PC-3 (cell line): Measurements from ENCODE around the gene HOXB2. TPM values are rescaled to one million over a fixed set of nuclear protein-coding genes. Genes with fewer than 3 reads are reported as not detected.

ENCODE experiments used
- ATAC-seq: fragments of 200-7000 bp; cut with Tn5 transposase; 2 replicates; pipeline ENCODE4 v1.9.1; 2020; ENCODE audit warnings: mild to moderate bottlenecking, moderate library complexity
- BruUV-seq: library from RNA; stranded (reverse); fragments of 400-500 nt; replicated peaks from 2 replicates; lab custom pipeline; 2021; lab: Mats Ljungman, UMichigan
- CTCF ChIA-PET: fragments of 300-600 bp; sonication (Branson Sonifier 250); formaldehyde crosslinking; loops from one replicate; lab custom pipeline; 2022; ENCODE audit warnings: antibody characterized with exemption; lab: Charles Lee
- POLR2A ChIA-PET: fragments of 300-600 bp; sonication (Branson Sonifier 250); formaldehyde crosslinking; loops from one replicate; lab custom pipeline; 2022; ENCODE audit warnings: antibody characterized with exemption; ENCODE audit not compliant: unreplicated experiment; lab: Charles Lee
- DNase-seq: peaks from one replicate; pipeline ENCODE4 v3.0.0-alpha.2; 2015
- H2AFZ ChIP-seq: fragments of 300-600 bp; sonication (generic); 2 replicates; pipeline ENCODE4 v1.6.0; 2016; ENCODE audit warnings: antibody characterized with exemption, low read length
- H3F3A ChIP-seq: fragments of 300-600 bp; sonication (generic); one replicate; pipeline ENCODE4 v1.6.0; 2017; ENCODE audit warnings: antibody characterized with exemption, low read length, control low read depth, mild to moderate bottlenecking; ENCODE audit not compliant: unreplicated experiment
- H3K27ac ChIP-seq: fragments of 300-600 bp; sonication (generic); 2 replicates; pipeline ENCODE4 v1.5.1; 2016; ENCODE audit warnings: mild to moderate bottlenecking, low read length
- H3K27me3 ChIP-seq: fragments of 300-600 bp; sonication (generic); 2 replicates; pipeline ENCODE4 v1.6.1; 2016; ENCODE audit warnings: low read length, mixed read lengths
- H3K36me3 ChIP-seq: fragments of 300-600 bp; sonication (generic); 2 replicates; pipeline ENCODE4 v1.6.1; 2016; ENCODE audit warnings: low read depth, mixed run types, low read length, mixed read lengths
- H3K4me1 ChIP-seq: fragments of 300-600 bp; sonication (generic); 2 replicates; pipeline ENCODE4 v1.5.1; 2016; ENCODE audit warnings: low read length; ENCODE audit not compliant: insufficient read depth
- H3K4me2 ChIP-seq: fragments of 300-600 bp; sonication (generic); 2 replicates; pipeline ENCODE4 v1.6.0; 2016; ENCODE audit warnings: low read length
- H3K4me3 ChIP-seq: fragments of 300-600 bp; sonication (generic); 2 replicates; pipeline ENCODE4 v1.5.1; 2016; ENCODE audit warnings: mild to moderate bottlenecking, low read length, mixed read lengths
- H3K79me2 ChIP-seq: fragments of 300-600 bp; sonication (generic); 2 replicates; pipeline ENCODE4 v1.6.1; 2017; ENCODE audit warnings: low read length, mixed read lengths
- H3K9ac ChIP-seq: fragments of 300-600 bp; sonication (generic); 2 replicates; pipeline ENCODE4 v1.6.0; 2016; ENCODE audit warnings: mild to moderate bottlenecking, low read length
- H3K9me2 ChIP-seq: fragments of 300-600 bp; sonication (generic); replicated peaks from 2 replicates; pipeline ENCODE4 v1.6.1; 2016; ENCODE audit warnings: mixed run types, low read length, mixed read lengths
- H3K9me3 ChIP-seq: fragments of 300-600 bp; sonication (generic); 2 replicates; pipeline ENCODE4 v1.6.1; 2016; ENCODE audit warnings: low read length, mixed read lengths
- H4K20me1 ChIP-seq: fragments of 300-600 bp; sonication (generic); 2 replicates; pipeline ENCODE4 v1.6.1; 2016; ENCODE audit warnings: low read length, mixed read lengths
- CTCF ChIP-seq: fragments of 300-600 bp; sonication (generic); conservative IDR thresholded peaks from 2 replicates; pipeline ENCODE4 v1.5.1; 2017; ENCODE audit warnings: antibody characterized with exemption, low read depth, mild to moderate bottlenecking, low read length
- EZH2 ChIP-seq: fragments of 300-600 bp; sonication (generic); IDR thresholded peaks from one replicate; pipeline ENCODE4 v1.6.1; 2017; ENCODE audit warnings: antibody characterized with exemption, mild to moderate bottlenecking, low read length; ENCODE audit not compliant: unreplicated experiment
- EZH2phosphoT487 ChIP-seq: fragments of 300-600 bp; sonication (generic); IDR thresholded peaks from 2 replicates; pipeline ENCODE4 v1.6.1; 2018; ENCODE audit warnings: mild to moderate bottlenecking, antibody characterized with exemption, low read length, borderline replicate concordance
- intact Hi-C: fragments of 100-400 bp; cut with micrococcal nuclease; formaldehyde crosslinking; loops from 2 replicates; pipeline ENCODE4 v1.9.0; 2023
- total RNA-seq: library from RNA; depleted of rRNA; stranded (reverse); fragments of >200 nt; gene quantifications from 2 replicates; pipeline ENCODE4 v1.2.3, GENCODE V29; 2014

HOXB2 gene
- total RNA-seq, 1 experiment from 2014 or later: 1.1 TPM

DNA sequence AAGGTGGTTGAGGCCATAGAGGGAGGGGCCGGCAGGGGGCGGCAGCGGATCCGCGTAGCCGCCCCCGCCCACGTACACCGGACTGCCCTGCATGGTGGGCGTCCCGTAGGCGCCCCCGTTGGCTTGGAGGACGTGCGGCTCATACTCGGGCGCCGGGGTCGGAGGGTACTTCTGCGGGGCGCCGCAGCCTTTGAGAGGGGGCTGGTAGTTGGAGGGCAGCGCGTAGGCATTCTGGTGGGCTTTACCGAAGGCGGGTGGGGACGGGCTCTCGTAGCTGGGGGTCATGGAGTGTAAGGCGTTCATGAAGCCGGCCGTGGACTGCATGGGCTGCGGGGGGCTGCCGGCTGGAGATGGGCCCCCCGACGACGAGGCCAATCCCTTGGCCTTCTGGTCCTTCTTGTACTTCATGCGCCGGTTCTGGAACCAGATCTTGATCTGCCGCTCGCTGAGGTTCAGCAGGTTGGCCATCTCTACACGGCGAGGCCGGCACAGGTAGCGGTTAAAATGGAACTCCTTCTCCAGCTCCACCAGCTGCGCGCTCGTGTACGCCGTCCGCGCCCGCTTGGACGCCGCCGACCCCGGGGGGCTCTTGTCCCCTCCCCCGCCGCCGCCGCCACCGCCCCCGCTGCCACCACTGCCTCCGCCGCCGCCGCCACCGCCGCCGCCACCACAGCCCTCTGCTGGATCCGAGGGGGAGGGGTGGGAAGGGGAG lies 5.7 kb upstream of the HOXB2 start:
- Histone ChIP-seq H2AFZ (no peak overlapping the region), H3K79me2 (no peaks in the 10 kb centered on the region; the same call in 1 of the 2 replicates), H3K9me2 (no peaks in the 10 kb centered on the region), H4K20me1 (no peaks in the 10 kb centered on the region), H3K4me1 (peaks cover 6% of the 10 kb centered on the region; the same call in 1 of the 2 replicates), H3K4me3 (no peak overlapping the region), H3K9me3 (no peaks in the 10 kb centered on the region), H3K27ac (no peak overlapping the region), H3K9ac (no peak overlapping the region), H3K4me2 (no peak overlapping the region), H3K36me3 (no peaks in the 10 kb centered on the region), H3F3A (no peaks in the 10 kb centered on the region), H3K27me3 (no peaks in the 10 kb centered on the region)
- ATAC-seq (no peak), DNase-seq (no peak)
- CTCF ChIA-PET: no interaction called here
- intact Hi-C loops: no loop called here
- POLR2A ChIA-PET: no interaction called here
- BruUV-seq: no TSS peak
- TF ChIP-seq EZH2 (no peak), EZH2phosphoT487 (no peak), CTCF (no peak)

DNA sequence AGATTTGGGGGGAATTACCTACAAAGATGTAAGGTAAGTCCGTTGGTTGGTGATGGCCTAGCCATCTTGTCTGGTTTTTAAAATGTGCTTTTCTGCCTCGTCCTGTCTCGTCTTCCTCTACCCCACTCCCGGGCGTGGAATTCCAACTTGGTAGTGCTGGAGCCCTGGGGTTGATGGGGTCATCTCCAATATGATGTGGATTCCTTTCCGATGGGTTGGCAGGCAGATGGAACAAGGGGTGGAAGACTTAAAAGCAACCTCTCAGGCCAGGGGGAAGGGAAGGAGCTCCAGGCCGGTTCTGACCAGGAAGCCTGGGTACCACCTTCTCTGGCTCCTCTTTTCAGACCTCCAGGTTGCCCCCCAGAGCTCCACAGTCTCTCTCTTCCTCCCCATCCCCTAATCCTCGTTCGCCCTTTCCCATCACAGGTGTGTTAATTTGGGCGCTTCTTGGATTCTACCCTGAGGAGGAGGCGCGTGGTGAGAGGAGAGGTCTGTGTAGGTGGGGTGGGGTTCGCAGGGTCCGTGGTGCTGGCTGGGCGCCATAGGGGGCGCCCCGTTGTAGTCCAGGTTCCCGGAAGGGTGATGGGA lies 5.1 kb upstream of the HOXB2 start:
- H3K9me3 ChIP-seq: no peaks in the 10 kb centered on the region
- H2AFZ ChIP-seq: no peak overlapping the region
- H3F3A ChIP-seq: no peaks in the 10 kb centered on the region
- no peaks in the 10 kb centered on the region for H4K20me1 ChIP-seq
- no peaks in the 10 kb centered on the region for H3K9me2 ChIP-seq
- DNase-seq (no peak), ATAC-seq (no peak)
- no peak overlapping the region for H3K9ac ChIP-seq
- ChIA-PET POLR2A (no interaction called here), CTCF (no interaction called here)
- peaks cover 5% of the 10 kb centered on the region; the same call in 1 of the 2 replicates for H3K4me1 ChIP-seq
- TF ChIP-seq CTCF (no peak), EZH2phosphoT487 (no peak), EZH2 (no peak)
- no peak overlapping the region for H3K4me3 ChIP-seq
- no peaks in the 10 kb centered on the region for H3K27me3 ChIP-seq
- no peaks in the 10 kb centered on the region for H3K36me3 ChIP-seq
- intact Hi-C loops: no loop called here
- no peak overlapping the region for H3K4me2 ChIP-seq
- no peak overlapping the region for H3K27ac ChIP-seq
- no peaks in the 10 kb centered on the region; the same call in 1 of the 2 replicates for H3K79me2 ChIP-seq
- no TSS peak for BruUV-seq

DNA sequence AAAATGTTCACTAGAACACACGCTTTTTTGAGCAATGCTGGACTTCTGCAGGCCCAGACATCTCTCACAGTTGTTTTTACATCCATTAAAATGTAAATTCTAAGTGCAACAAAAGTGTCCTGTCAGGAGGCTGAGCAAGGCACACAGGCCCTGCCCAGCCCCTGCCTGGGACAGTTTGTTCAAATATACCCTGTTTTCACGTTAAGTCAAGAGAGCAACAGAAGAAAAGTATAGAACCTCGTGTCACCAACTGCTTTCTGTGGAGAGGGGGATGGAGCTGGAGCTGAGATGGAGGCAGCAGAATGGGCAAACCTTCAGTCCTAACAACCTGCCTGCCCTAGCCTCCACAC lies 4.3 kb upstream of the HOXB2 start:
- H3K79me2 ChIP-seq: no peaks in the 10 kb centered on the region
- H2AFZ ChIP-seq: no peak overlapping the region
- H3K27me3 ChIP-seq: no peaks in the 10 kb centered on the region
- no peak overlapping the region for H3K9ac ChIP-seq
- intact Hi-C loops: no loop called here
- ATAC-seq (no peak), DNase-seq (no peak)
- H3K27ac ChIP-seq: no peak overlapping the region
- H3K4me3 ChIP-seq: no peak overlapping the region
- no TSS peak for BruUV-seq
- H4K20me1 ChIP-seq: no peaks in the 10 kb centered on the region
- no peaks in the 10 kb centered on the region for H3K36me3 ChIP-seq
- no peak for TF ChIP-seq EZH2
- no peak for TF ChIP-seq CTCF
- TF ChIP-seq EZH2phosphoT487: no peak
- no peaks in the 10 kb centered on the region for H3K9me2 ChIP-seq
- no peaks in the 10 kb centered on the region for H3F3A ChIP-seq
- no peak overlapping the region for H3K4me2 ChIP-seq
- POLR2A ChIA-PET: no interaction called here
- CTCF ChIA-PET: interaction anchor here (0.6 kb wide), 2 partner anchors 8 to 198 kb away, joined by 3 read pairs; no protein-coding TSS in a partner anchor
- no peaks in the 10 kb centered on the region for H3K4me1 ChIP-seq
- H3K9me3 ChIP-seq: no peaks in the 10 kb centered on the region
